Stimulated activated CD8-positive, alpha-beta memory T cell treated with anti-CD3 and anti-CD28 coated beads, Interleukin-7, amount 100 ng/mL, for 1 hour (primary cell): ENCODE measurements around the gene TXNIP.

ENCODE experiments used
- DNase-seq, 2 donors: peaks; one replicate each; pipeline ENCODE4 v3.0.0-alpha.2; 2020; ENCODE audit warnings: low read depth in 2 of 2

TXNIP gene

DNA sequence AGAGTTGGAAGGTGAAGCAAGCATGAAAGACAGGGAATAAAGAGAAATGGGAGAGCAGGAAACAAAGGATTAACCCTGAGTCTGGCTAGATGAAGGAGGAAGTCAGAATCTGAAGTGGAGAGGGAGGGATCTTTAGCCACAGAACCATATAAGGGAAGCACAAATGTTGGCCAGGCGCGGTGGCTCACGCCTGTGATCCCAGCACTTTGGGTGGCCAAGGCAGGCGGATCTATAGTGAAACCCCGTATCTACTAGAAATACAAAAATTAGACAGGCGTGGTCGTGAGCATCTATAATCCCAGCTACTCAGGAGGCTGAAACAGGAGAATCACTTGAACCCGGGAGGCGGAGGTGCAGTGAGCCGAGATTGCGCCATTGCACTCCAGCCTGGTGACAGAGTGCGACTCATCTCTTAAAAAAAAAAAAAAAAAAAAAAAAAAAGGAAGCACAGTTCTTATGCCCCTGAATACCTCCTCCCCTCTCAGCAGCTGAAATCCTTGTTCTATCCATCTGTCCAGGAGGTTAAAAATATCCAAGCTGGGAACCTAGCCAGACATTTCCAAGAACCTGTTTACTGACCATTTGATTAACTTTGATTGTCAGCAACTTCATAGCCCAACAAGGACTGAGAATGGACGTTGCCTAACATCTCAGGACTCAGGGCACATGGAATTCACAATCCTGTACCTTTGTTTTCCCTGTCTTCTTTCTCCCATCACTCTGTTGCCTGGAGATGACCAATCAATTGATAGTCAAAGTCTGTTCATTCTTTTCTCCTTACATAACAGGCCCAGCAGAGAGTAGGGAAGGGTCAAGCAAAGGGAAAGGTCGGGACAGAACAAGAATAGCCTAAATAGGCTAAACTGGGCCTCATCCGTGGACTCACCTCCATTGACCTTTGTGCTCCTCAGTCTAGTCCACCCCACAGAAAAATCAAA is 10.6 kb downstream of the TXNIP start:
- DNase-seq, result no peak

DNA sequence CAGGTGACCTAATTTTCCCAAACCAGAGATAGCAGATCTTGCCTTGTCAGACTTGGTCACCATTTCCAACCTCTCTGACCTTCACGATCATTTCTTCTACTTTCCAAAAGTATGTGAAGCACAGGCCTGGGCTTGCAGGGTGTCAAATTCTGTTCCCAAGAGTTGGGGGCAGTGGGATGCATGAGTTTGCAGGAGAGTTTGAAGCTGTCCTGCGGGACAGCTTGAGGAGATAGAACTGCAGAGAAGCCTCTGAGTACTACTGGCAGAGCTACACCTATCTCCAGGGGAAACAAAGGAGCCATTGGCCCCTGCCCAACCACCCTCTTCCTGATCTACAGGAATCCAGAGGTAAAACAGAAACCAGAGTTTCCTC is 11.3 kb downstream of the TXNIP start:
- no peak for DNase-seq

DNA sequence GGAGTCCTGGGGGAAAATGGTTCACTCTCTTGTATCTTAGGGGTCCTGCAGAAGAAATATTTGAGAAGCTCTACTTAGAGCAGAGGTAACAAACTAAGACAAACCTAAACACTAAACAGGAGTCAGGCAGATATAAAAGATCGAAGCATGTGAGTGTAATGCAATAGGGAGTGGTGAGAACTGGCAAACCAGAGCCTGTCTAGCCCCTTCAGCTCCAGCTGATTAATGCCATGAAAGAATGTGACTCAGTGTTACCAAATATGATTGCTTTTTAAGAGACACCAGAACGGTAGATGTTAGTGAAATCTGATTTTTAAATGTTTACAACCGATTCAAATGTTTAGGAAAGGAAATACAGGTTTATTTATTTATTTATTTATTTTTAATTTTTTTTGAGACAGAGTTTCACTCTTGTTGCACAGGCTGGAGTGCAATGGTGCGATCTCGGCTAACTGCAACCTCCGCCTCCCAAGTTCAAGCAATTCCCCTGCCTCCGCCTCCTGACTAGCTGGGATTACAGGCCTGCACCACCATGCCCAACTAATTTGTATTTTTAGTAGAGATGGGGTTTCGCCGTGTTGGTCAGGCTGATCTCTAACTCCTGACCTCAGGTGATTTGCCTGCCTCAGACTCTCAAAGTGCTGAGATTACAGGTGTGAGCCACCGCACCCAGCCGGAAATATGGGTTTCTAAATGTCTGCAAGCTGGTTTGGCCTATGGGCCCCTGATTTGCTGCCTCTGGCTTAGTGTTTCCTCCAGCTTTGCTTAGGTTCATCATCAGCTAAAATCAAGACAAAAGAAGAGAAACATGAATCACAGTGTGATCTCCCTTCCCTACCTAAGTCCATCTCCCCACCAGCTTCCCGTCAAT is 12.2 kb downstream of the TXNIP start:
- no peak for DNase-seq

DNA sequence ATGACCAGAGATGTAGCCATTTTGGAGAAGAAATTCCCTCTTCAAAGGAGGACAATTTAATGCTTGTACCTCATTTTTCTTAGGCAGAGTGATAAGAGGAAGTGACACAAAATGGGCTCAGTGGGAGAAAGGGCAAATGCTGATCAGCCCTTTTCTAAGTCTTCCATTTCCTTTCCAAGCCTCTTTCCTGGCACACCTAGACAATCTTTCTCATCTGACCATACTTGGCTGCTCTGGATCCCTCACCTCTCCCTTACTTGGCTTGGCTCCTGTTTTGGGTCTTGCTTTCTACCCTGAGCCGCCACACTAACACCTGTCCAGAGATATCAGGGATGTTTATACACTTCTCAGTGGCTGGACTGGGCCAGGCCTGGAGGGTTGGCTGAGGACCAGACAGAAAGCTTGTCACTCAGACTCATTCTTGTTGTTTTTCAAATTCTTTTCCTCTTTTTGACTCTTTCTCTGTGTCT is 13.1 kb downstream of the TXNIP start:
- no peak for DNase-seq

DNA sequence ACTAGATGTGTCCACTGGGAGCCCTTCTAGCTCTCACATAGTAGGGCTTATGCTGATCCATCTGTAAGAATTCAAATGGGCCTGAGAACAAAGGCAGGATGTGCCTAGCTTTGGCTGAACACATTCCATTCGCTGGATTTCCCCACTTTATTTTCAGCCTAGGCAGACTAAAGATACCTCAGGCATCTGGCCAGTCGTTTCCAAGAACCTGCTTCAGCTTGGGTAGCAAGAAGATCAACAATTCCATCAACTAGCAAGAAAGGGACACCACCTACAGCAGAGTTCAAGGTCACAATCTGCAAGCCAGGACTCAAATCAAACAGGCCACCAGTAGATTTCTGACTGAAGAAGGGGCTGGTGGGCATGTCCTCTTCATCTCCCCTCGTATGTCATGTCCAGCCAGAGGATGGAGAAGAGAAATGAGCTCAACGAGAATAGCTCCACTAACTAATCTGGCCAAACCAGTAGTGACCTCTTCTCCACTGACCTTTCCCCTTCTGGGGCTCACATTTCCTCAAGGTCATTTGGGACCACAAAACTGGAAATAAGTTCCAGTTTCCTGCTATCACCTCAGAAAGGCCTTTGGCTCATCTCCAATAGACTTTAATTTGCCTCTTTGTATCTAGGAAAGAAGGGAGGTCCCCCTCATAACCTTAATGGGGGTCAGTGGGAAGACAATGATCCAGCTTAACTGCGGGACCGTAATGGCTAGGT is 14.2 kb downstream of the TXNIP start:
- no peak for DNase-seq

DNA sequence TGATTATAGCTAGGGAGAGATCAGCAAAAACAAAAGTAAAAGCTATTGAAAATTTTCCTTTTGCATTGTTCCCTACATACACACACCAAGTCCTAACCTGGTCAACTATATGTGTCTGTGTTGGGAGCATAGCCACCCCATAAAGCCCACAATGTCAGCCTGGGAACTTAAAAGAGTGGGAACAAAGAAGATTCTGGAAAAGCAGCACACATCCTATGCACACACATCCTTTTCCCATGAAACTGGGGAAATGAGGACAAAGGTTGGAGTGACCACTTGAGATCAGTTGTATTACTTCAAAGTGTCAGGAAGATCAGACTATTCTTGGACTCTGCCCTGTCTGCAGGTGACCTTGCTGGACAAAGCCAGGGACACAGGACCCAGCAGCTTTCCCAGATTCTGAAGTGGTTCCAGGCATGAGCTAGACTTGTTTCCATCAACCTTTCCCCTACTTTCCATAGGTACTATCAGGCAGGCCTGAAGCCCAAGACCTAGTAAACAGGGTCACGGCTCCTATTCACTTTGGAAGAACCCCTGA is 15.9 kb downstream of the TXNIP start:
- no peak for DNase-seq

DNA sequence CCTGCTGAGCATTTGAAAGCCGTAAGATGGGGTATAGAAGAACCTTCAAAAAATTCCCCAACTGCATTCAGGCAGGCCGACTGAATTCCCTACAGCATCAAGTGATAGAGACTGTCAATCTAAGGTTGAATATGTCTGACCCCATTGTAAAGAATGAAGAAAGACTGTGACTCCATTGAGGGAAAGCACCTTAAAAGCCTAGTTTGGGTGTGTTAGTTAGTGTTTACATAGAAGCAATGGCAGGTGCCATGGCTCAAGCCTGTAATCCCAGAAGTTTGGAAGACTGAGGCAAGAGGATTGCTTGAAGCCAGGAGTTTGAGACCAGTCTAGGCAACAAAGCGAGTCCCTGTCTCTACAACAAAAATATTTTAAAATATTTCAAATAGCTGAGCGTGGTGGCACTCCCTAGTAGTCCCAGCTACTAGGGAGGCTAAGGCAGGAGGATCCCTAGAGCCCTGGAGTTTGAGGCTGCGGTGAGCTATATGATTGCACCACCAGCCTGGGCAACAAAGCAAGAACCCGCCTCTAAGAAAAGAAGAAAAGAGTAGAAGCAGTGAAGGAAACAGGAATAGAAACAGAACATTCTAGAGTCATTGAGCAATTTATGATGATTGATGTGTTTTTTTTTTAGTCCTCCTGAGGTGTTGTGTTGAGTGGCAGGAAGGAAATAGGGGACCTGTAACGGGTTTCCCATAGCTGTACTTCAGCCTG is 16.5 kb downstream of the TXNIP start:
- DNase-seq, result no peak

DNA sequence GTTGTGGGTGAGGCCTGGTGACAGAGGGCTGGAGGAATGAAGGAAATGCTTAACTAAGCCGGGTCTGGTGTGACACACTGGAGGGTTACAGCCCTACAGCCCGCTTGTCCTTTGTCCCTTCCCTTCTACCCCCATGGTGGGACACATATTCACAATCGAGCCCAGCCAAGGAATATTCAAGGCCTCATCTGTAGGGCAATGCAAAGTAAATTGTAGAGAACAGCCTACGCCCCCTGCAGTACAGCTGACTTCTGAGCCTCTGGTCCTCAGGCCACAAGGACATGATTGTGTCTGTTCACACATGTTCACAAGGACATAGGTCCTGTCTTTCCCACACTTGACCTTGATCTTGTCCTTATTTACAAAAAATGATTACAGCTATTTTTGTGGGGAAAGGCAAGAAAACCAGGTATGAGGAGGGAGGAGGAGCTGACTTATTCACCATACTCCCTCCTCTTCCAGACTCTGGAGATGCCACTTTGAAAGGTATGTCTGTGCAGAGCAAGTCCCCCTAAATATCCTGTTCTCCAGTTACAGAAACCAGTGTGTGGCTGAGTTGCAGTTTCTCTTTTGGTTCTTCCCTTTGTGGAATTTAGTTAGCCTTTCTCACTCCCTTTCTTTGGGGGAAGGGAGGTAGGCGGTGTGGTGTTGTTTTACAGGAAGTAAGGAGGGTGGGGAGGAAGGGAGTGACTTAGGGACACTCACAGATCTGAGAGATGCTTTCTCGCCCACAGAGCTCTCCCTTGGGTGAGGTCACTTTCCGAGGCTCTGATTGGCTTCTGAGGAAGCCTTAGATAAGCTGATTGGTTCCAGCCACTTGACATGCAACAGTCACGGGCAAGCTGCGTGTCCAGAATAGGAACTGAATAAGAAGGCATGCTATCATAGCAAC is 17.3 kb downstream of the TXNIP start:
- peak; percentile 48 to 53 for DNase-seq

DNA sequence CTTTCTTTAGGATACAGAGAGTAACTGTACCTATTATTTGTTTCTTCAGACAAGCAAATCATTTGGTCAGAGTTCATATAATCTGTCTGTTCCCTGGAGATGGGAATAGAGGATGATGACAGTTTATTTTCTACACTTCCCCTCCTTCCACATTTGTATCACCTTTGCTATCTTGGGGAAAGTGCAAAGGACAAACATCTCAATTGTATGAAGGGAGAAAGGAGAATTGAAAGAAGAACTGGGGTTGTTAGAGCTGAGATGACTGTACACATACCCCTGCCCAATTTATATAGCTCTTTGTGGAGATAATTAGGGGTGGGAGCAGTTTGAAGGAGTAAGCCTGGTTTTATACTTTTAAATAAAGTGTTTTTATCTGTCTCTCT is 17.9 kb downstream of the TXNIP start:
- no peak for DNase-seq

DNA sequence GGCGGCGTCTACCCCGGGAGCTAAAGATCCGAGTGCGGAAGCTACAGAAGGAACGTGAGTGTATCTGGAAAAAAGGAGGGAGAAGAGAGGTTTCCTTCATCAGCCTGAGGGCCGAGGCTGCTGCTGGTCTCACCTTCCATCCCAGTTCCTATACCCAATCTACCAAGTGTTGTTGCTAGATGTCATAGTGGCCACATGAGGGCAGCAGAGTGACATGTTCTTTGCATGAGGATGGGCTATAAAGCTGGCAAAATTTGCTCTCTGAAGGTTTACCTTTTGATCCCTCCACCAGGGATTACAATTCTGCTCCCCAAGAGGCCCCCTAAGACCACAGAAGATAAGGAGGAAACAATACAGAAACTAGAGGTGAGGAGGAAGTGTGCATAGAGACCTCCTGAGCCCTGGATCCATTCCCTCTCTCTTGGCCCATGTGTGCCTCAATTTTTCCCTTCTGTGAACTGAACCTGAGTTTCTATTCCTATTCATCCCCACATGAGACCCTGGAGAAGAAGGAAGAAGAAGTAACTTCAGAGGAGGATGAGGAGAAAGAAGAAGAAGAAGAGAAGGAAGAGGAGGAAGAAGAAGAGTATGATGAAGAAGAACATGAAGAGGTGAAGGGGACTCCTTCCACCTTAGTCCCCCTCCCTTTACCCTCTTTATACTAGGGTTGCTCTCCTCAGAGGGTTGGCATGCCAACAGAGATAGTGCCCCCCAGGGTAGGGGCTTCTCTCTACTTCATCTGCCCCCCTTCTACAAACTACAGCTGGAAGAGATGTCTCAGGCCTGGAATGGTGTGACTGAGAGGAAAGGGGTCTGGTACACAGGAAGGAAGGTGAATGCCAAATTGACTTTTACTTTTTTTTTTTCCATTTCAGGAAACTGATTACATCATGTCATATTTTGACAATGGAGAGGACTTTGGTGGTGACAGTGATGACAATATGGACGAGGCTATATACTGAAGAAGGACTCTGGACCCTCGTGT is 18.6 kb downstream of the TXNIP start:
- no peak for DNase-seq

DNA sequence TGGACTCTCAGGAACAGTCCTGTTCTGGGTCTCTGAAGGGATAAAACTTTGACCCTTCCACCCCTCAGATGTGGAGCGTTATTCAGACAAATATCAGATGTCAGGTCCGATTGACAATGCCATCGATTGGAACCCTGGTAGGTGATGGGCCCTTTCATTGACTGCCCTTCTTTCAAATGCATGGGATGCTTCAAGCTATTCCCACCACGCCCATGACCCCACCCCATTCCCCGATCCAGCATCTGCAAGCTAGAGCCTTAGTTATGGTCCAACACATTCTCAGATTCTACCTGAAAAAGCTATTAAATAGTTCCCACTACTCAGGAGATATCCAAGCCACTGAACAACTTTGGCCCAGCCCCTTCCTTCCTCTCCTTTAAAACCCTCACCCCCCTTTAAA is 19.4 kb downstream of the TXNIP start:
- DNase-seq, result no peak

DNA sequence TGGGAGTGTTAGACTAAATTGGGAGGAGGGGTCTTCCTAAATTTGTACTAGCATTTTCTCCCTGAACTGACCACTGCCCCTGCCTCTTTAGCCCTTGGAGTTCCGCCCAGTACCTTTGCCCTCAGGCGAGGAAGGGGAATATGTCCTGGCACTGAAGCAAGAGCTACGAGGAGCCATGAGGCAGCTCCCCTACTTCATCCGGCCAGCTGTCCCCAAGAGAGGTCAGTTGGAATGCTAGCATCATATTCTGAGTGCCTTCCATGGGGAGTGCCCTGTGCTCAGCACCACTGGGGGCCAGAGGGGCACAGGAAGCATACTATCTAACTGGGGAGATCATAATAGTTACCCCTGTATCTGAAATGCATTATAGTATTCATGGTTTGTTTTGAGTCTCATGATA is 21.2 kb downstream of the TXNIP start:
- DNase-seq, result no peak

DNA sequence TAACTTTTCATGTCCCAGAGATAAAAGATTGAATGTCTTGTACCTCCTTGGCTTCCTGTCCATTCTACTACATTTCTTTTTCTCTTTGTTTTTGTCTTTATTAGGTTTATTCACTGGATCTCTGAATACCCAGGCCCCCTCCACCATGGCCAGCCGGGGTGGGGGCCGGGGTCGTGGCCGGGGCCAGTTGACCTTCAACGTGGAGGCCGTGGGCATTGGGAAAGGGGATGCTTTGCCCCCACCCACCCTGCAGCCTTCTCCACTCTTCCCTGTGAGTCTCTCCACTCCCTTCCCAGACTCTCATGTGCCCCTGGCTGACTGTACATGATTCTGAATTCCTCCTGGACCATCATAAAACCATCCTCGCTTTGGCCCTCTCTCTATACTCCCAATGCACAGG is 21.7 kb downstream of the TXNIP start:
- DNase-seq, result no peak

DNA sequence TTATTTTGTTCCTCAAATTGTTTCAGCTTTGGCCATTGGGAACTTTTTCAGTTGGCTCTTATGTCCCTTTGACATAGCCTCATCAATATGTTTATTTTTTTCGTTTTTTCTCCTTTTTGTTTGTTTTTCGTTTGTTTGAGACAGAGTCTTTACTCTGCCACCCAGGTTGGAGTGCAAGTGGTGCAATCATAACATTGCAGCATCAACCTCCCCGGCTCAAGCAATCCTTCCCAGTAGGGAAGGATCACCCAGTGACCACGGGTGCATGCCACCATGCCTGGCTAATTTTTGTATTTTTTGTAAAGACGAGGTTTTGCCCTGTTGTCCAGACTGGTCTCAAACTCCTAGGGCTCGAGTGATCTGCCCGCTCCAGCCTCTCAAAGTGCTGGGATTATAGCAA is 23.8 kb downstream of the TXNIP start:
- DNase-seq, result no peak

DNA sequence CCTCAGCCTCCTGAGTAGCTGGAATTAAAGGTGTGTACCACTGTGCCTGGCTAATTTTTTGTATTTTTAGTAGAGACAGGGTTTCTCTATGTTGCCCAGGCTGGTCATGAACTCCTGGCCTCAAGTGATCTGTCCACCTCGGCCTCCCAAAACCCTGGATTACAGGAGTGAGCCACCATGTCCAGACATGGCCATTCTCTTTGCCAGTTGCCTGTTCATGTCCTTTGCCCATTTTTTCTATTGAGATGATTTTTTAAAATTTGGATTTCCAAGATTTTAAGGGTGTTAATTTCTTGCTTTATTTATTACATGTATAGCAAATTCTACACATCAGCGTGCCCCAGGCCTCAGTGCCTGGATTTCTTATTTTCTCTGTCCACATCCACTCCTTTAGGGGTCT is 29.1 kb downstream of the TXNIP start:
- no peak for DNase-seq

DNA sequence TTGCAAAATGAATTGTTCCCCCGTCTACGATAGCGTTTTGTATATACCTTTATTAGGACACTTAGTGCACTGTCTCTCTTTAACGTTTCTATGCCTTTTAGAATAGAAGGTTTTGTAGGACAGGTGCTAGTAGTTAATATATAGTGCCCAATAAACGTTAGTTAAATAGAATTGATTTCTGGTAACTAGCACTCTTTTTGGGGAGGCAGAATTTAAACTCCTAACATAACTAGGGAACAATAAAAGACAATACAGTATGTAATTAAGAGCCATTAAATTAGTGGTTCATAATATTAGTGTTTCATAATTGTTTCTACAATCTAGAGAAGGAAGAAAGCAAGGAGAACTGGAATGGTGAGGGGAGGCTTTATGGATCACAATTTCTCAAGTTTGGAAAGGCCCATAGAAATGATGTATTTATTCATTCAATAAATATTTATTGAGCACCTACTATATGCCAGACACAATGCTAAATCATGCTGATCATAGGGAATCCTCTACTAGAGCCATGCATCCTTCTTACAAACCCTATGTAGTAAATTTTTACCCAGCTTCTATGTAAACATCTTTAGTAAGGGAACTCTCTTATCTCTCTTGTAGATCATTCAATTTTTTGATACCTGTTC is 31.1 kb downstream of the TXNIP start:
- DNase-seq, result no peak

DNA sequence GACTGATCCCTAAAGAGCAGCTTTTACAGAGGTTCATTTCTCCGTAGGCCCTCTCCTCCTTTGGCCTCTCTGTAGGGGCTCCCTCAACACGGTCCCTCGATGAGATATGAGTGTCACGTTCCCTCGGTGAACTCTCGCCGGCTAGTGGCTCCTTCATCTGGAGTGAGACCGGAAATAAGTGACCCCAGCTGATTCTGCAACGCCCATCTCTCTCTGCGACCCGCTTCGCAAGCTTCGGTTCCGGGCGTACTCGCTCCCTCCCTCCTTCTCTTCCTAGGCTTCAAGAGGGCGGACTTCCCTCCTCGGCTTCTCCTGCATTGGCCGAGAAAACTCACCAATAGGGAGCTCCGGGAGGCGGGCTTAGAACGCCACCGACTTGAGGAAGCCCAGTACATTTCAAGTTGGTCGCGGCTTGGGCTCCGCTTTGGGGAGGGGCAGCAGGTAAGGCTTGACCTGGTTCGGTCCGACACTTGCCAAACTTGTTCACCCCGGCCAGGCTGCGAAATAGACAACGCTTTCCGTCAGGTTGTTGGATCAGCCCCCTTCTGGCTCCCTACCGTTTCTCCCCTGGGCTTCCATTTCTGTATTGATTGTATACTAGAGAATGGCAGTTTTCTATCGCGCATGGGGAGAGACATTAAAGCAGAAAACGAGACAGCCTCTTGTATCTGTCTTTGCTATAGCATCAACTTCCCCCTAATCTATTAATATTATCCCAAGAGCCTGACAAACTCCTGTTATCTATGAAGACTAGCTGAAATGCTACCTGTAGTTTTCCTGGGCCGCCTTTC is 31.9 kb downstream of the TXNIP start, which contains the start of the genes ANKRD34A and POLR3GL:
Gene ANKRD34A (minus strand): TSS at position 248 of the 791 bp plus-strand sequence. CDS start 2,816 bp downstream, outside the sequence.
Gene POLR3GL (plus strand): TSS at position 363 of the 791 bp plus-strand sequence. CDS start 10,176 bp downstream, outside the sequence.
- DNase-seq, result peak; percentile 81 to 84
